ENCODE results near the gene TPD52L2. TPM values are rescaled to one million over a fixed set of nuclear protein-coding genes. Genes with fewer than 3 reads are reported as not detected.

TPD52L2 gene
- total RNA-seq, 1 experiment from 2014 or later, result 149 TPM

GRCh38 chr20:63859166-63859699 is 5.8 kb upstream of the TPD52L2 start:
- no peaks in the 10 kb centered on the region for H3K9me2 ChIP-seq (ENCODE audit: insufficient read depth)
- no peak for DNase-seq
- no peak for TF ChIP-seq CTCF (conservative IDR thresholded peaks at IDR 0.05)
- TF ChIP-seq EZH2 (IDR thresholded peaks at IDR 0.05; ENCODE audit: low read depth), result no peak
- no peaks in the 10 kb centered on the region for H3K36me3 ChIP-seq (ENCODE audit: low read depth)
- H3K79me2 ChIP-seq (ENCODE audit: low read depth), result peaks cover 23% of the 10 kb centered on the region
- H3K4me2 ChIP-seq, result no peak overlapping the region
- H3K27ac ChIP-seq, result no peak overlapping the region
- POLR2A ChIA-PET (ENCODE audit: unreplicated experiment), result no interaction called here
- H3K9me3 ChIP-seq (ENCODE audit: insufficient read depth, low read depth), result no peaks in the 10 kb centered on the region
- CTCF ChIA-PET, result no interaction called here
- H3K27me3 ChIP-seq (ENCODE audit: insufficient read depth, low read depth), result no peaks in the 10 kb centered on the region
- BruUV-seq (replicated peaks), result no TSS peak
- intact Hi-C loops (cut with micrococcal nuclease; ENCODE audit: unreplicated experiment), result no loop called here
- H2AFZ ChIP-seq, result no peak overlapping the region
- H3F3A ChIP-seq (ENCODE audit: insufficient read depth, low read depth), result peaks cover 53% of the 10 kb centered on the region
- H3K4me1 ChIP-seq (replicated peaks; ENCODE audit: insufficient read depth), result peaks cover 11% of the 10 kb centered on the region
- H4K20me1 ChIP-seq (ENCODE audit: insufficient read depth), result peaks cover 12% of the 10 kb centered on the region
- H3K4me3 ChIP-seq, result no peak overlapping the region

GRCh38 chr20:63860325-63861051 is 4.6 kb upstream of the TPD52L2 start:
- no peaks in the 10 kb centered on the region for H3K9me3 ChIP-seq (ENCODE audit: insufficient read depth, low read depth)
- peaks cover 26% of the 10 kb centered on the region for H3K79me2 ChIP-seq (ENCODE audit: low read depth)
- POLR2A ChIA-PET (ENCODE audit: unreplicated experiment), result no interaction called here
- intact Hi-C loops (cut with micrococcal nuclease; ENCODE audit: unreplicated experiment), result loop anchor here (10.0 kb wide), 1 partner anchor 204 kb away; the partner anchor contains the start of gene TCEA2
- H3K27me3 ChIP-seq (ENCODE audit: insufficient read depth, low read depth), result no peaks in the 10 kb centered on the region
- H4K20me1 ChIP-seq (ENCODE audit: insufficient read depth), result peaks cover 12% of the 10 kb centered on the region
- TF ChIP-seq CTCF (conservative IDR thresholded peaks at IDR 0.05), result no peak
- TF ChIP-seq EZH2 (IDR thresholded peaks at IDR 0.05; ENCODE audit: low read depth), result no peak
- H3K4me1 ChIP-seq (replicated peaks; ENCODE audit: insufficient read depth), result peaks cover 8% of the 10 kb centered on the region
- H3K27ac ChIP-seq, result no peak overlapping the region
- no peak overlapping the region for H3K4me3 ChIP-seq
- no peaks in the 10 kb centered on the region for H3K36me3 ChIP-seq (ENCODE audit: low read depth)
- H3K4me2 ChIP-seq, result no peak overlapping the region
- no peak overlapping the region for H2AFZ ChIP-seq
- no peak for DNase-seq
- CTCF ChIA-PET, result no interaction called here
- H3F3A ChIP-seq (ENCODE audit: insufficient read depth, low read depth), result peaks cover 58% of the 10 kb centered on the region
- no TSS peak for BruUV-seq (replicated peaks)
- no peaks in the 10 kb centered on the region for H3K9me2 ChIP-seq (ENCODE audit: insufficient read depth)

- Histone ChIP-seq H3K4me3 (no peak within 1 kb of the TSS), H3K9me3 (ENCODE audit: insufficient read depth, low read depth) (no peaks in the 10 kb centered on the region), H3K4me1 (replicated peaks; ENCODE audit: insufficient read depth) (peaks cover 13% of the 10 kb centered on the region), H3K36me3 (ENCODE audit: low read depth) (no peaks in the 10 kb centered on the region), H2AFZ (no peak within 1 kb of the TSS), H4K20me1 (ENCODE audit: insufficient read depth) (peaks cover 12% of the 10 kb centered on the region), H3K27ac (no peak within 1 kb of the TSS), H3K9me2 (ENCODE audit: insufficient read depth) (no peaks in the 10 kb centered on the region), H3K27me3 (ENCODE audit: insufficient read depth, low read depth) (no peaks in the 10 kb centered on the region), H3K4me2 (no peak within 1 kb of the TSS), H3F3A (ENCODE audit: insufficient read depth, low read depth) (peaks cover 61% of the 10 kb centered on the region), H3K79me2 (ENCODE audit: low read depth) (peaks cover 36% of the 10 kb centered on the region)
- ChIA-PET POLR2A (ENCODE audit: unreplicated experiment) (no interaction called here), CTCF (interaction anchor here (0.5 kb wide), 1 partner anchor 303 kb away, joined by 7 read pairs; no protein-coding TSS in a partner anchor)
- TF ChIP-seq CTCF (conservative IDR thresholded peaks at IDR 0.05) (no peak), EZH2 (IDR thresholded peaks at IDR 0.05; ENCODE audit: low read depth) (no peak)
- intact Hi-C loops (cut with micrococcal nuclease; ENCODE audit: unreplicated experiment), result loop anchor here (10.0 kb wide), 1 partner anchor 203 kb away; the partner anchor contains the start of gene TCEA2
- no TSS peak for BruUV-seq (replicated peaks)
- DNase-seq, result no peak
Measured at GRCh38 chr20:63861365-63861934, 3.6 kb upstream of the TPD52L2 start, which contains the start of gene ABHD16B. TSS of gene ABHD16B (plus strand) at chr20:63861498. CDS start at chr20:63861541, 43 bp downstream.
